Measurements from ENCODE around the gene KCNT2.

The KCNT2 gene

DNA sequence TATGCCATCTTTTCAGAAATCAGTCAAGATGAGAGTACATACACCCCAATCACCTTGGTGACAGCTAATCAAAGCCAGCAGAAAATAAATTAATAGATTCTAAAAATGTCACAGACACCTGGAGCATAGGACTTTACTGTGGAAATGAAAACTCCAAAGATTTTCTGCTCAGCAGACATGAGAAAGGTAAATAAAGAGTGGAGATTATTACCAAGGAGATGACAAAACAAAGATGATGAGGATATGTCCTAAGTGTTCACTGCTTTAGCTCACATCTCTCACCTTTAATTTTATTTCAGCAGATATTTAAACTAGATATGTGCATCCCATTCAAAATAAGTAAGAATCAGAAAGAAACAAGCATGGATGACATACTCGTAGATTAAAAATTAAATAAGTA is 14.8 kb upstream of the KCNT2 start:
- ATAC-seq (replicated peaks; ENCODE audit: extremely low read depth, poor library complexity, severe bottlenecking), result no peak

DNA sequence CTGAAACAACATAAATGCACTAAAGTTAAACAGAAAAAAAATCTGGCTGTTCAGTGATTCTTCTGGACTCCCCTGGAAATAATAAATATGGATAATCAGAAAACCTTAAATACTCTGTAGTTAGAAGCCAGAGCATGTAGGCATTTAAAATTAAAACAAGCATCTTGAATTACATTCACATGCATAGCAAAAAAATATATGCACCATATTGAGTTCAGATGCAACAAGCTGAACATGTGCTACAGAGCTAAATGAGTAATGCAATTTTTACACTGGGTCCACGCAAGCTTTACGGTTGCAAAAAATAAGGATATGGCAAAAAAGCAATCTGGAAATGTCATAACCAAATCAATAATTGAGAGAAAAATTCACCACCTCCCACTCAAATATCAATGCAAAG is 11.5 kb upstream of the KCNT2 start:
- H3K36me3 Mint-ChIP-seq (ENCODE audit: insufficient read depth), result no peaks in the 10 kb centered on the region
- ATAC-seq (replicated peaks; ENCODE audit: extremely low read depth, poor library complexity, severe bottlenecking) (no peak), DNase-seq (ENCODE audit: low spot score in 2 of 2) (no peak)
- H3K4me3 Mint-ChIP-seq, result no peak overlapping the region
- H3K27ac Mint-ChIP-seq (ENCODE audit: low read depth), result no peak overlapping the region
- H3K9me3 Mint-ChIP-seq, result peaks cover 2% of the 10 kb centered on the region
- no peaks in the 10 kb centered on the region for H3K27me3 Mint-ChIP-seq
- no peaks in the 10 kb centered on the region for H3K4me1 Mint-ChIP-seq

More for the DNA sequence above, 14.8 kb upstream of the KCNT2 start:
- no peak overlapping the region for H3K27ac Mint-ChIP-seq (ENCODE audit: low read depth)
- peaks cover 1% of the 10 kb centered on the region for H3K9me3 Mint-ChIP-seq
- DNase-seq (ENCODE audit: low spot score in 2 of 2), result no peak
- H3K36me3 Mint-ChIP-seq (ENCODE audit: insufficient read depth), result no peaks in the 10 kb centered on the region
- no peaks in the 10 kb centered on the region for H3K27me3 Mint-ChIP-seq
- H3K4me3 Mint-ChIP-seq, result no peak overlapping the region
- no peaks in the 10 kb centered on the region for H3K4me1 Mint-ChIP-seq

DNA sequence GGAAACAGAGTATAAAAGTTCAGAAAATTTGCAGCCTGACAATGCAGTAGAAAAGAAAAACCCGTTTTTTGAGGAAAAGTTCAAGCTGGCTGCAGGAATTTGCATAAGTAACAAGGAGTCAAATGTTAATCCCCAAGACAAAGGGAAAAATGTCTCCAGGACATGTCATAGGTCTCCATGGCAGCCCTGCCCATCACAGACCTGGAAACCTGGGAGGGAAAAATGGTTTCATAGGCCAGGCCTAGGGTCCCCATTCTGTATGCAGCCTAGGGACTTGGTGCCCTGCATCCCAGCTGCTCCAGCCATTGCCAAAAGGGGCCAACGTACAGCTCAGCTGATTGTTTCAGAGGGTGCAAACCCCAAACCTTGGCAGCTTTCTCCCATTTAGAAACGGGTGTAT is 3.6 kb upstream of the KCNT2 start:
- peaks cover 22% of the 10 kb centered on the region for H3K9me3 Mint-ChIP-seq
- ATAC-seq (replicated peaks; ENCODE audit: extremely low read depth, poor library complexity, severe bottlenecking) (no peak), DNase-seq (ENCODE audit: low spot score in 2 of 2) (no peak)
- H3K4me3 Mint-ChIP-seq, result no peak overlapping the region
- no peak overlapping the region for H3K27ac Mint-ChIP-seq (ENCODE audit: low read depth)
- H3K27me3 Mint-ChIP-seq, result peaks cover 33% of the 10 kb centered on the region
- peaks cover 3% of the 10 kb centered on the region for H3K36me3 Mint-ChIP-seq (ENCODE audit: insufficient read depth)
- H3K4me1 Mint-ChIP-seq, result peaks cover 7% of the 10 kb centered on the region

DNA sequence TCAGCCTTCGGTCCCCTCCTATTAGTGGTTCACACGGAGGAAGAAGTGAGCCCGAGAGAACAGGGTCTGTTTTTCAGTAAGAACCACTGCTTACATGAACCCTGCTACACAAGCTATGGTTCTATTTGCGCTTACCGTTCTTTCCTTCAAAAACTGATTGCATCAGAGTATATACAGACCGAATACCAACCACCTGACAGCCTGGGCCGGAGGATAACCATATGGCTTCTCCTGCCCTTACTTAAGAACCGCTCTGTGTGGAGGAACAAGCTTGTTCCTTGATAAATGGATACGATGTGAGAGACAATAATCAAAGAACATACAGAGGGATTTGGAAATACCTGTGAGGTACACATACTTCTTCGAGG is 1.1 kb upstream of the KCNT2 start:
- DNase-seq (ENCODE audit: low spot score in 2 of 2) (no peak), ATAC-seq (replicated peaks; ENCODE audit: extremely low read depth, poor library complexity, severe bottlenecking) (no peak)
- peaks cover 37% of the 10 kb centered on the region for H3K27me3 Mint-ChIP-seq
- peaks cover 3% of the 10 kb centered on the region for H3K36me3 Mint-ChIP-seq (ENCODE audit: insufficient read depth)
- H3K9me3 Mint-ChIP-seq, result peaks cover 16% of the 10 kb centered on the region
- H3K4me3 Mint-ChIP-seq, result no peak overlapping the region
- peaks cover 7% of the 10 kb centered on the region for H3K4me1 Mint-ChIP-seq
- H3K27ac Mint-ChIP-seq (ENCODE audit: low read depth), result no peak overlapping the region

DNA sequence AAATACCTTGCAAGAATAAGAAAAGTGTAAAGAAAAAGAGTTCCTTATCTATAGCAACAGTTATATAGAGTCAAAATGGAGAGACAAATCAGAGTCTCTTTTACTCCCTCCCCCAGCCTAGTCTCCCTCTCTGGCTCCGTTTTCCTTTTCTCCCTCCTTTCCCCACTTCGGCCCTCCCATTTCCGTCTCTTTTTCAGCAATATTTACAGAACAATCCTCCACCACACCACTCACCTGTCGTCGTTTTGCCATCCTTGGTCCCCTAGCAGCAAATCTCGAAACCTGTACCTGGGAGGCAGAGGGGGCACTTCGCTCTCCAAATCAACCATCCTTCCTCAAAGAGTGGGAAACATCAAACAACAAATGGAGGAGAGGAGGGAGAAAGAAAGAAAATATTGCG is 259 bp downstream of the KCNT2 start:
- Mint-ChIP-seq H3K27ac (ENCODE audit: low read depth) (no peak overlapping the region), H3K36me3 (ENCODE audit: insufficient read depth) (peaks cover 3% of the 10 kb centered on the region), H3K4me3 (peak overlapping the region; percentile 12), H3K27me3 (peaks cover 33% of the 10 kb centered on the region), H3K4me1 (peaks cover 7% of the 10 kb centered on the region), H3K9me3 (peaks cover 9% of the 10 kb centered on the region)
- no peak for ATAC-seq (replicated peaks; ENCODE audit: extremely low read depth, poor library complexity, severe bottlenecking)
- no peak for DNase-seq (ENCODE audit: low spot score in 2 of 2)

DNA sequence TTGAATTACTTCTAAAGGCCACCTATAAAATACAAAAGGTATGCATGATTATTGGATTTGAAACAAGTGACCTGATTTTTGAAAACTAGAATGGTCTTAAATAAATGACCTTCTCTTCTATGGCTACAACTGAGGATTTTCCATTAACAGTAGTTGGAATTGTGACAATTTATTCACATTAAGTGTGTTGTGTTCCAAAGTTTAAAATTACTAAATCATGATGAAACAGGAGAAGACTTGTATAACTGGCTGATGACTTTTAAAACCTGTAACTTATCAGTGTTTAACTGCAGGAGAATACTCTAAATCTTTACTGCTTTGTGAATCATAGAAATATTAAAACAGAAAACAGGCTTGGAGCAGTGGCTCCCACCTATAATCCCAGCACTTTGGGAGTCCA is 4.6 kb downstream of the KCNT2 start:
- peaks cover 7% of the 10 kb centered on the region for H3K4me1 Mint-ChIP-seq
- DNase-seq (ENCODE audit: low spot score in 2 of 2), result no peak
- H3K36me3 Mint-ChIP-seq (ENCODE audit: insufficient read depth), result no peaks in the 10 kb centered on the region
- H3K27me3 Mint-ChIP-seq, result peaks cover 22% of the 10 kb centered on the region
- H3K27ac Mint-ChIP-seq (ENCODE audit: low read depth), result no peak overlapping the region
- no peak overlapping the region for H3K4me3 Mint-ChIP-seq
- H3K9me3 Mint-ChIP-seq, result no peaks in the 10 kb centered on the region
- no peak for ATAC-seq (replicated peaks; ENCODE audit: extremely low read depth, poor library complexity, severe bottlenecking)

DNA sequence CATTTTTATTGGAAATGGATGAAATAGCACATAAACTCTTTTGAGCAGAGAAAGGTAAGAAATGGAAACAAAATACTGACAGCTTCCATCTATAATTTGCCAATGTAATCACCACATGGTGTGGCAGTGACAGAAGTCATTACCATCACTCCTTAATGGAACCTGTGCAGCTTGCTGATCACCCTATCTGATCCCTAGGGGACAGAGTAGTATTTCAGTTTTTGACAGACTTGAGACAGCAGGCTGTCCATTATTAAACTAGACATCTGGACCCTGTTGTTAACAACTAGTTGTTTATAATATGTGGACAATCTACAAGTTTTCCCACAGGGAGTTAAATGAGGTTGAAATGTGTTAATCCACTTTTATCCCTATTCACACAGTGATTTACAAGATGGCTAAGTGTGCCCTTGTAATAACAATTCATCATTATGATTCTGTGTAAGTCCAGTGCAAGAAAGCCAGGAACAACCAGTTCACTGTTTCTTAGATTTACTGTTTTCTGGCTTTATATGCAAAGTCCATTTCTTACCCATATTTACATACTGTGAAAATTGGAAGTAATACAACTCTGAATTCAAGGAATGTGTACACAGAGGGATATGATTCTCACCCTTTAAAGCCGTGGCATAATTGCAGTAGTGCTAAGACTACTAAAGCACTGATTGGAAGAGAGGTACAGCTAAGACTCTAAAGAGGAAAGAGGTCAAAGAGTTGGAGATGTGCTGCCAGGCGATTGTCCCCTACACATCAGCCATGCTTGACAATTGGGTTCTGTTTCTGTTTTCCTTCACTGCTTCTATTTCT is 9.1 kb downstream of the KCNT2 start:
- Mint-ChIP-seq H3K4me1 (no peaks in the 10 kb centered on the region), H3K36me3 (ENCODE audit: insufficient read depth) (no peaks in the 10 kb centered on the region), H3K27me3 (no peaks in the 10 kb centered on the region), H3K9me3 (peaks cover 5% of the 10 kb centered on the region), H3K4me3 (no peak overlapping the region), H3K27ac (ENCODE audit: low read depth) (no peak overlapping the region)
- DNase-seq (ENCODE audit: low spot score in 2 of 2) (no peak), ATAC-seq (replicated peaks; ENCODE audit: extremely low read depth, poor library complexity, severe bottlenecking) (no peak)

DNA sequence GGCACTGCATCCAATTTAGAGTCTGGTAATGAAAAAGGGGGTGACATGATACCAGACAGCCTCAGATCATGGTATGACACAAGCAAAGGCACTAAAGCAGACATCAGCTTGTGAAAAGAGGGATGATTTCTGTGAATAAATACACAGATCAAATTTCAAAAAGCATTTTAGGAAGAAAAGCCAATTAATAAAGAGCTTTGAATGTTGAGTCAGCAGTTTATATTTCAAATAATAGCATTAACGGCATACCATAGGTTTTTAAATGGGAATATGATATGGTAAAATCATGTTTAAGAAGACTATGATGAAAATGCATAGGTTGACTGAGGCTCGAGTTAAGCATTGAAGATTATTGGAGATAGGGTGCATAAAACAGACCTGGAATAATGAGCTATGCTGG is 13.5 kb downstream of the KCNT2 start:
- ATAC-seq (replicated peaks; ENCODE audit: extremely low read depth, poor library complexity, severe bottlenecking) (no peak), DNase-seq (ENCODE audit: low spot score in 2 of 2) (no peak)
- Mint-ChIP-seq H3K4me1 (no peaks in the 10 kb centered on the region), H3K4me3 (no peak overlapping the region), H3K36me3 (ENCODE audit: insufficient read depth) (no peaks in the 10 kb centered on the region), H3K27me3 (no peaks in the 10 kb centered on the region), H3K9me3 (peaks cover 5% of the 10 kb centered on the region), H3K27ac (ENCODE audit: low read depth) (no peak overlapping the region)

DNA sequence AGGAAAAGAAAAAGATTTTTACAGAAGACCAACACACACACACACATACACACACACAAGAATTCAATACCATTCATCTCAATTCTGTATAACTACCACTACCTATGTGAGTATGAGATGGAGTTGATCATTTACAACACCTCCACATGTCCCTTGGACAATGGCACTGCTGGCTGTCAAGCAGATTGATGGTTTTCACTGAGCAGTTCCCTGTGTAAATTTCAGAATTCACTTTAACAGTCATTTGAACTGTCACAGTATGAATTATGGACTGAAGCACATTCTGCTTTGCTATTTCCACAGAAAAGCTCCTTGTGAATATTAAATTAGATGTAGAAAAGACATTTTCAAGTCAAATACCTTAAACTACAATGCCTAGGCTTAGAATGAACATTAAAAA is 14.3 kb downstream of the KCNT2 start:
- Mint-ChIP-seq H3K9me3 (peaks cover 5% of the 10 kb centered on the region), H3K36me3 (ENCODE audit: insufficient read depth) (no peaks in the 10 kb centered on the region), H3K4me1 (no peaks in the 10 kb centered on the region), H3K27me3 (no peaks in the 10 kb centered on the region), H3K27ac (ENCODE audit: low read depth) (no peak overlapping the region), H3K4me3 (no peak overlapping the region)
- DNase-seq (ENCODE audit: low spot score in 2 of 2), result no peak
- ATAC-seq (replicated peaks; ENCODE audit: extremely low read depth, poor library complexity, severe bottlenecking), result no peak

DNA sequence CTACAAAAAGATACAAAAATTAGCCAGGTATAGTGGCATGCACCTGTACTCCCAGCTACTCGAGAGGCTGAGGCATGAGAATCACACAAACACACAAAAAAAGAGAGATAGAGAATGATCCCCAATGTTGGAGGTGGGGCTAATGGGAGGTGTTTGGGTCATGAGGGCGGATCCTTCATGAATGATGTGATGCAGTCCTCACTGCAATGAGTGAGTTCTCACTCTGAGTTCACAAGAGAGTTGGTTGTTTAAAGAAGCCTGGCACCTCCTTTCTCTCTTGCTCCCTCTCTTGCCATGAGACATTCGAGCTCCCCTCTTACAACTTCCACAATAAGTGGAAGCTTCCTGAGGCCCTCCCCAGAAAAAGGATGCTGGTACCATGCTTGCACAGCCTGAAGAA is 17.3 kb downstream of the KCNT2 start:
- DNase-seq (ENCODE audit: low spot score in 2 of 2), result no peak
- H3K4me3 Mint-ChIP-seq, result no peak overlapping the region
- ATAC-seq (replicated peaks; ENCODE audit: extremely low read depth, poor library complexity, severe bottlenecking), result no peak

DNA sequence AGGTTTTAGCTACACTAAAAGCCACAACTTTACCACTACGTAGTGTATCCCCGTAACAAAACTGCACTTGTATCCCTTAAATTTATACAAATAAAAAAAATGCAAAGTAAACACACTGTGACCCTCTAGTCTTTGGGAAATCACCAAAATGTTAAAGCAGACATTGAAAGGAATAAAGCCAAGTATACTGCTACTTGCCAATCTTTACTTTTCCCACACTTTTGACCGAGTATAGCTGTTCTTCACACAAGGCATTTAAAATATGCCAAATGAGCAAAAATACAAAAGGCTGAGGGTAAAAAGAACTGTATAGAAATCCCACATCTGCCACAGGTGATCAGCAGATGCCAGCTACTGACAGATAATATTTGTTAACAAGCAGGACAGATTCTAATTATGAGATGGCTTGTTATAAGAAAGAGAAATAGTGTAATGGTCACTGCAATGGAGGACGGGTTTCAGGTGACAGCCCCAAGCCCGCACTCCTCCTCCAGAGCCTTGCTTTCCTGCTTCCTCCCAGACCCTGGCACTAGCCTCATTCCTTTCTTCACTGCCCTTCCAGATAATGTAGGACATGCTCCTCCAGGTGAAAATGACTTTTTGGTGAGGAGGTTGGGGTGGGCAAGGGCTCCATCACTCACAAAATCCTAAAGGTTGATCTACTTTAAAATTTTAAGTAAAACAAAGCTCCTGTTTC is 18.1 kb downstream of the KCNT2 start:
- no peaks in the 10 kb centered on the region for H3K27me3 Mint-ChIP-seq

More for the DNA sequence above, 17.3 kb downstream of the KCNT2 start:
- H3K4me1 Mint-ChIP-seq, result no peaks in the 10 kb centered on the region
- peaks cover 5% of the 10 kb centered on the region for H3K9me3 Mint-ChIP-seq
- H3K36me3 Mint-ChIP-seq (ENCODE audit: insufficient read depth), result no peaks in the 10 kb centered on the region
- H3K27ac Mint-ChIP-seq (ENCODE audit: low read depth), result no peak overlapping the region
- H3K27me3 Mint-ChIP-seq, result no peaks in the 10 kb centered on the region

DNA sequence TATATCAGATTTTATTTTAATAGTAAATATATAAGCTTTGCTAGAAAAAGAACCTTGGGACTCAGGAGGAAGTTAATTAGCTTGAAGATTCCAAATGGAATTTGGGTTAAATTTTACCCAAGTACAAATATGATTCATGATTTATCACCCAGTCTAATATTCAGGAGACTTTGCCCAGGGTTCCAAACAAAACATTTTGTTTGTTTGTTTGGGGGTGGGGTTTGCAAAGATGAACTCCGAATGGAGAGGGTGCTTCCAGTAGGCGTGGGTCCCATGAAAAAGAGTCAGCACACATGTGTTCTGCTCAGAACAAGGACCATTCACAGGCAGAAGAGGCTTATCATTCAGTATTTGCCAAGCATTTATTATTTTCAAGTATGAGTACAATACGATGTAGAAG is 23.5 kb downstream of the KCNT2 start:
- no peak overlapping the region for H3K27ac Mint-ChIP-seq (ENCODE audit: low read depth)
- H3K9me3 Mint-ChIP-seq, result no peaks in the 10 kb centered on the region
- no peaks in the 10 kb centered on the region for H3K4me1 Mint-ChIP-seq
- no peaks in the 10 kb centered on the region for H3K36me3 Mint-ChIP-seq (ENCODE audit: insufficient read depth)
- no peak overlapping the region for H3K4me3 Mint-ChIP-seq
- DNase-seq (ENCODE audit: low spot score in 2 of 2) (no peak), ATAC-seq (replicated peaks; ENCODE audit: extremely low read depth, poor library complexity, severe bottlenecking) (no peak)
- no peaks in the 10 kb centered on the region for H3K27me3 Mint-ChIP-seq

More for the DNA sequence above, 18.1 kb downstream of the KCNT2 start:
- ATAC-seq (replicated peaks; ENCODE audit: extremely low read depth, poor library complexity, severe bottlenecking) (no peak), DNase-seq (ENCODE audit: low spot score in 2 of 2) (no peak)
- Mint-ChIP-seq H3K9me3 (peaks cover 5% of the 10 kb centered on the region), H3K27ac (ENCODE audit: low read depth) (no peak overlapping the region), H3K4me1 (no peaks in the 10 kb centered on the region), H3K36me3 (ENCODE audit: insufficient read depth) (no peaks in the 10 kb centered on the region), H3K4me3 (no peak overlapping the region)

DNA sequence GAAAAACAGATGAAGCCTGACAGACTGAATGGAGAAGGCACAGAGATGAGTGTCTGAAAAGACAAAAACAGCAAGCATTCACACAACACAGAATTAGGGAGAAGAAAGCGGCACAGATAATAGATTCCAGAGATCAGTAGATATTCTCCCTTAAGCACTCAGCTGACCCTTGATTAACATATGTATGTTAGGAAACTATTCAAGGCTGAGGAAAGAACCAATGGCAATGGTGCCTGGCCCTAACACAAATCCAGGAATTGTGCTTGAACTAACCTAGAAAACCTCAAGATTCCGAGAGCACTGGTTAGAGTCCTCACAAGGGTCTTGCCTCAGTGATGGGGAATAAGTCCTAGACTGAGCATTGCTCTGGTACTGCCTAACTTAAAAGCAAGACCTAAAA is 30.9 kb downstream of the KCNT2 start:
- no peak overlapping the region for H3K27ac Mint-ChIP-seq (ENCODE audit: low read depth)
- ATAC-seq (replicated peaks; ENCODE audit: extremely low read depth, poor library complexity, severe bottlenecking) (no peak), DNase-seq (ENCODE audit: low spot score in 2 of 2) (no peak)
- peaks cover 7% of the 10 kb centered on the region for H3K9me3 Mint-ChIP-seq
- no peak overlapping the region for H3K4me3 Mint-ChIP-seq
- H3K36me3 Mint-ChIP-seq (ENCODE audit: insufficient read depth), result peaks cover 2% of the 10 kb centered on the region
- H3K4me1 Mint-ChIP-seq, result no peaks in the 10 kb centered on the region
- H3K27me3 Mint-ChIP-seq, result no peaks in the 10 kb centered on the region

Data from central memory CD8-positive, alpha-beta T cell (primary cell).